Measurements from ENCODE around the gene SPG21.

GRCh38 chr15:64916365-64916764 is 73.3 kb downstream of the SPG21 start:
- TF ChIP-seq POLR2A (IDR thresholded peaks at IDR 0.05; ENCODE audit: control extremely low read depth in 1 of 2, low read depth in 2 of 2, low read length in 2 of 2) (no peak), CTCF (IDR thresholded peaks at IDR 0.05; ENCODE audit: control extremely low read depth in 1 of 3, insufficient read depth in 1 of 3, low read depth in 1 of 3, low read length in 3 of 3) (no peak), CHD2 (IDR thresholded peaks at IDR 0.05; ENCODE audit: low read length) (no peak), ZNF274 (IDR thresholded peaks at IDR 0.05; ENCODE audit: borderline replicate concordance, extremely low read depth, low read length) (no peak), EP300 (IDR thresholded peaks at IDR 0.05; ENCODE audit: borderline replicate concordance in 1 of 2, low read depth in 2 of 2, low read length in 2 of 2) (no peak), CHD1 (IDR thresholded peaks at IDR 0.05; ENCODE audit: low read depth, low read length) (no peak), ATF3 (IDR thresholded peaks at IDR 0.05; ENCODE audit: insufficient read depth, low read depth, low read length) (no peak), EZH2 (IDR thresholded peaks at IDR 0.05; ENCODE audit: low read depth, low read length, severe bottlenecking) (no peak), BRCA1 (IDR thresholded peaks at IDR 0.05; ENCODE audit: low read depth, low read length) (no peak), CEBPB (IDR thresholded peaks at IDR 0.05; ENCODE audit: low read depth, low read length) (no peak), SIX5 (IDR thresholded peaks at IDR 0.05; ENCODE audit: low read depth, low read length) (no peak), POLR2AphosphoS5 (IDR thresholded peaks at IDR 0.05; ENCODE audit: low read depth, low read length) (no peak), RBBP5 (IDR thresholded peaks at IDR 0.05; ENCODE audit: borderline replicate concordance, low read depth, low read length) (no peak), RXRA (IDR thresholded peaks at IDR 0.05; ENCODE audit: insufficient read depth, low read depth, low read length) (no peak)

Measured in H1 (cell line).